ENCODE results near the gene TKFC. TPM values are rescaled to one million over a fixed set of nuclear protein-coding genes. Genes with fewer than 3 reads are reported as not detected.

TKFC gene
- polyA plus RNA-seq, 1 of the 3 experiments (the other 2 are of a cell fraction): 72.0 TPM

GRCh38 chr11:61353131-61354067, 20.4 kb downstream of the TKFC start:
- Histone ChIP-seq H3K79me2 (ENCODE audit: insufficient read depth) (no peaks in the 10 kb centered on the region), H3K36me3 (replicated peaks in 1 of 2; ENCODE audit: control insufficient read depth in 1 of 2, insufficient read depth in 2 of 2, low read length in 1 of 2) (peaks cover 5 to 29% of the 10 kb centered on the region in 2 experiments), H2AFZ (ENCODE audit: low read depth) (no peak overlapping the region), H3K9me2 (no peaks in the 10 kb centered on the region), H3K4me3 (ENCODE audit: low read depth in 2 of 2, low read length in 1 of 2) (no peak overlapping the region), H3K27me3 (ENCODE audit: insufficient read depth) (no peaks in the 10 kb centered on the region), H3K9me3 (no peaks in the 10 kb centered on the region), H3K4me1 (ENCODE audit: control insufficient read depth in 1 of 2, insufficient read depth in 2 of 2, low read depth in 1 of 2, low read length in 1 of 2) (peaks cover 0 to 3% of the 10 kb centered on the region in 2 experiments; a peak in 1 of 4 replicates), H3K27ac (ENCODE audit: low read depth in 2 of 2, low read length in 1 of 2) (no peak overlapping the region), H4K20me1 (ENCODE audit: insufficient read depth) (no peaks in the 10 kb centered on the region), H3K4me2 (no peak overlapping the region), H3F3A (replicated peaks; ENCODE audit: insufficient read depth) (no peaks in the 10 kb centered on the region), H3K9ac (no peak overlapping the region)
- 85% methylated on average over 15 of the region's 15 CpGs for WGBS (ENCODE audit: low lambda C conversion rate)
- POLR2A ChIA-PET: interaction anchor here (1.3 kb wide), 1 partner anchor 8 kb away, joined by 8 read pairs; the partner anchor contains the start of genes CYB561A3 and TMEM138
- CTCF ChIA-PET: interaction anchor here (1.0 to 5.8 kb wide), 4 partner anchors 9 to 33 kb away, joined by 3 to 29 read pairs (median 5); partner anchors contain the start of genes CYB561A3 and TMEM138
- DNase-seq: no peak
- TF ChIP-seq MEF2A (IDR thresholded peaks at IDR 0.05; ENCODE audit: borderline replicate concordance, low read depth) (no peak), TAF1 (IDR thresholded peaks at IDR 0.05; ENCODE audit: borderline replicate concordance, low read depth, low read length) (no peak), RXRA (IDR thresholded peaks at IDR 0.05; ENCODE audit: borderline replicate concordance, low read depth) (no peak), REST (IDR thresholded peaks at IDR 0.05; ENCODE audit: low read depth, low read length) (no peak), IRF3 (IDR thresholded peaks at IDR 0.05; ENCODE audit: low read depth, low read length) (no peak)

GRCh38 chr11:61354208-61354607, 21.2 kb downstream of the TKFC start:
- H3K27ac ChIP-seq (ENCODE audit: low read depth in 2 of 2, low read length in 1 of 2): no peak overlapping the region
- DNase-seq: no peak
- H3K9me2 ChIP-seq: no peaks in the 10 kb centered on the region
- no peaks in the 10 kb centered on the region for H4K20me1 ChIP-seq (ENCODE audit: insufficient read depth)
- no peak overlapping the region for H2AFZ ChIP-seq (ENCODE audit: low read depth)
- no peak overlapping the region for H3K4me2 ChIP-seq
- H3K4me3 ChIP-seq (ENCODE audit: low read depth in 2 of 2, low read length in 1 of 2): no peak overlapping the region
- no peaks in the 10 kb centered on the region for H3K9me3 ChIP-seq
- peaks cover under 1 to 3% of the 10 kb centered on the region in 2 experiments; a peak in 2 of 4 replicates for H3K4me1 ChIP-seq (ENCODE audit: control insufficient read depth in 1 of 2, insufficient read depth in 2 of 2, low read depth in 1 of 2, low read length in 1 of 2)
- WGBS (ENCODE audit: low lambda C conversion rate): 89% methylated on average over 2 of the region's 2 CpGs
- no peak overlapping the region for H3K9ac ChIP-seq
- POLR2A ChIA-PET: interaction anchor here (0.6 kb wide), 1 partner anchor 102 kb away, joined by 3 read pairs; no protein-coding TSS in a partner anchor
- CTCF ChIA-PET: interaction anchor here (1.0 to 5.8 kb wide), 4 partner anchors 8 to 32 kb away, joined by 3 to 29 read pairs (median 6); no protein-coding TSS in a partner anchor
- no peaks in the 10 kb centered on the region for H3K27me3 ChIP-seq (ENCODE audit: insufficient read depth)
- H3F3A ChIP-seq (replicated peaks; ENCODE audit: insufficient read depth): no peaks in the 10 kb centered on the region
- peaks cover 5 to 21% of the 10 kb centered on the region in 2 experiments for H3K36me3 ChIP-seq (replicated peaks in 1 of 2; ENCODE audit: control insufficient read depth in 1 of 2, insufficient read depth in 2 of 2, low read length in 1 of 2)
- H3K79me2 ChIP-seq (ENCODE audit: insufficient read depth): peaks cover 6% of the 10 kb centered on the region; the same call in 1 of the 2 replicates
- TF ChIP-seq REST (IDR thresholded peaks at IDR 0.05; ENCODE audit: low read depth, low read length): no peak
- TF ChIP-seq NFIC (IDR thresholded peaks at IDR 0.05; ENCODE audit: borderline replicate concordance): no peak
- TF ChIP-seq ZBTB33 (IDR thresholded peaks at IDR 0.05; ENCODE audit: borderline replicate concordance, low read depth): no peak
- no peak for TF ChIP-seq IRF3 (IDR thresholded peaks at IDR 0.05; ENCODE audit: low read depth, low read length)
- no peak for TF ChIP-seq NRF1 (IDR thresholded peaks at IDR 0.05; ENCODE audit: low read depth, low read length)
- TF ChIP-seq FOXJ3 (CRISPR knock-in tag; IDR thresholded peaks at IDR 0.05): no peak
